Keratinocyte (primary cell): ENCODE data around the gene DCTPP1. TPM values are rescaled to one million over a fixed set of nuclear protein-coding genes. Genes with fewer than 3 reads are reported as not detected.

Experiments used
- DNase-seq: peaks from one replicate; pipeline ENCODE4 v3.0.0-alpha.2; 2011; ENCODE audit warnings: low read depth, missing footprints, low spot score
- FAIRE-seq: peaks from 2 replicates; lab custom pipeline; 2011; peaks lifted over from hg19 to GRCh38; lab: Jason Lieb, UNC
- H2AFZ ChIP-seq: 2 replicates; pipeline ENCODE4 v1.6.0; 2012; ENCODE audit warnings: low read length, control low read depth, inconsistent platforms; ENCODE audit not compliant: control insufficient read depth
- H3K27ac ChIP-seq: 2 replicates; pipeline ENCODE4 v1.5.1; 2011; ENCODE audit warnings: low read length; ENCODE audit not compliant: control insufficient read depth, insufficient read depth
- H3K27me3 ChIP-seq: 3 replicates; pipeline ENCODE4 v1.6.0; 2011; ENCODE audit warnings: low read length; ENCODE audit not compliant: control insufficient read depth, insufficient read depth; ENCODE audit errors: extremely low read depth
- H3K36me3 ChIP-seq, 2 experiments: 2 replicates in 1 of 2; 3 replicates in 1 of 2; pipeline ENCODE4 v1.5.1; 2011; ENCODE audit warnings: low read length in 2 of 2, mild to moderate bottlenecking in 1 of 2; ENCODE audit not compliant: control insufficient read depth in 2 of 2, insufficient read depth in 2 of 2; ENCODE audit errors: extremely low read depth in 1 of 2
- H3K4me1 ChIP-seq: 3 replicates; pipeline ENCODE4 v1.5.1; 2011; ENCODE audit warnings: low read length; ENCODE audit not compliant: control insufficient read depth, insufficient read depth; ENCODE audit errors: extremely low read depth
- H3K4me2 ChIP-seq: 3 replicates; pipeline ENCODE4 v1.6.0; 2011; ENCODE audit warnings: low read depth, low read length; ENCODE audit not compliant: control insufficient read depth, insufficient read depth; ENCODE audit errors: extremely low read depth
- H3K4me3 ChIP-seq, 3 experiments: fragments of 200-600 bp in 1 of 3; sonication (generic) in 1 of 3; 2 replicates in 2 of 3; 3 replicates in 1 of 3; pipeline ENCODE4 v1.5.1; 2011 to 2016; ENCODE audit warnings: low read length in 3 of 3, mild to moderate bottlenecking in 3 of 3, control low read depth in 2 of 3, inconsistent platforms in 1 of 3, low read depth in 1 of 3, mixed read lengths in 1 of 3, mixed run types in 1 of 3, moderate library complexity in 1 of 3; ENCODE audit not compliant: control insufficient read depth in 2 of 3, insufficient read depth in 2 of 3; ENCODE audit errors: extremely low read depth in 1 of 3
- H3K79me2 ChIP-seq: 2 replicates; pipeline ENCODE4 v1.6.0; 2012; ENCODE audit warnings: low read length; ENCODE audit not compliant: control insufficient read depth, insufficient read depth
- H3K9ac ChIP-seq: 3 replicates; pipeline ENCODE4 v1.6.0; 2011; ENCODE audit warnings: low read length; ENCODE audit not compliant: control insufficient read depth, insufficient read depth; ENCODE audit errors: extremely low read depth
- H3K9me1 ChIP-seq: 3 replicates; pipeline ENCODE4 v1.6.0; 2011; ENCODE audit warnings: low read length; ENCODE audit not compliant: control insufficient read depth, insufficient read depth; ENCODE audit errors: extremely low read depth
- H3K9me3 ChIP-seq: 2 replicates; pipeline ENCODE4 v1.5.1; 2012; ENCODE audit warnings: low read depth, low read length; ENCODE audit not compliant: control insufficient read depth
- H4K20me1 ChIP-seq: 3 replicates; pipeline ENCODE4 v1.6.0; 2011; ENCODE audit warnings: low read length; ENCODE audit not compliant: control insufficient read depth, insufficient read depth; ENCODE audit errors: extremely low read depth
- CTCF ChIP-seq, 3 experiments: IDR thresholded peaks in 1 of 3; conservative IDR thresholded peaks in 1 of 3; optimal IDR thresholded peaks in 1 of 3; 2 replicates in 2 of 3; 3 replicates in 1 of 3; pipeline versions ENCODE3 to v1.5.1; 2011; ENCODE audit warnings: low read length in 3 of 3, mild to moderate bottlenecking in 3 of 3, moderate library complexity in 2 of 3, control low read depth in 1 of 3, inconsistent platforms in 1 of 3; ENCODE audit not compliant: insufficient read depth in 2 of 3; ENCODE audit errors: extremely low read depth in 1 of 3
- EZH2 ChIP-seq: IDR thresholded peaks from one replicate; pipeline ENCODE4 v1.6.1; 2012; ENCODE audit warnings: inconsistent platforms, mild to moderate bottlenecking, low read length, moderate library complexity
- dilution Hi-C: fragments of 300-500 bp; cut with MboI; formaldehyde crosslinking; loops from one replicate; pipeline ENCODE4 v1.7.0; 2020; ENCODE audit warnings: low sequenced_read_pairs; ENCODE audit not compliant: extremely low pct_ligation_motif_present
- polyA plus RNA-seq, 5 experiments: library from polyadenylated mRNA; depleted of rRNA in 3 of 5; stranded (reverse) in 3 of 5; stranded (forward) in 1 of 5; unstranded in 1 of 5; fragments of >200 nt; gene quantifications; 1 replicate in 1 of 5; 2 replicates in 3 of 5; 3 replicates in 1 of 5; pipeline versions ENCODE4 v1.2.1 to v1.2.3, GENCODE V29; 2011 to 2012; ENCODE audit warnings: missing spikeins in 2 of 5, low read depth in 1 of 5, low replicate concordance in 1 of 5

DCTPP1 gene
- polyA plus RNA-seq, 1 donor (not counting 4 experiments of a cell fraction or from before 2014, with no cell fraction given) = 95.8 TPM

DNA sequence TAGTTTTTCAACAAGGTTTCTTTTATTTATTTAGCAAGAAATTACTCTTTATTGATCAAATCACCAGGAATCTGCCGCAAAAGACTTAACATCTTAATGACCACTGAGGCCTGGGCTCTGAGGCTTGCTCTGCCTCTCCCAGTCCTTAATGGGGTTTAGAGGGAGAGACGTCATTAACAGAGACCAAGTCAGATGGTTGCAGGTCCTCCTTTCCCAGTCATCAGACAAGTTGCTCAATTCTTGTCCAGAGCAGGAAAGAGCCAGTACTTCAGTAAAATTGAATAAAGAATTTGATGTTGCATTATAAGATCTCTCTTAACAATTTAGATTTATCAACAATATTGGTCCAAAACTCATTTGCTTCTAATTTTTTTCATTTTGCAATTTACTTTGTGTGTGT, 13.8 kb upstream of the DCTPP1 start:
- TF ChIP-seq CTCF (optimal IDR thresholded peaks at IDR 0.05 in 1 of 3, IDR thresholded peaks at IDR 0.05 in 1 of 3, conservative IDR thresholded peaks at IDR 0.05 in 1 of 3; ENCODE audit: extremely low read depth in 1 of 3, insufficient read depth in 2 of 3, low read length in 3 of 3) (no peak), EZH2 (no peak)
- no peaks in the 10 kb centered on the region for H3K27me3 ChIP-seq
- H4K20me1 ChIP-seq = no peaks in the 10 kb centered on the region
- peaks cover 0 to 16% of the 10 kb centered on the region in 2 experiments for H3K36me3 ChIP-seq
- peaks cover 17% of the 10 kb centered on the region for H3K4me1 ChIP-seq
- no peak overlapping the region for H3K4me3 ChIP-seq
- no peak overlapping the region for H3K4me2 ChIP-seq
- H3K27ac ChIP-seq = no peak overlapping the region
- H3K9me1 ChIP-seq = no peaks in the 10 kb centered on the region
- no peak for DNase-seq
- H3K79me2 ChIP-seq = peaks cover 13% of the 10 kb centered on the region
- FAIRE-seq = no peak
- dilution Hi-C loops = no loop called here
- no peaks in the 10 kb centered on the region for H3K9me3 ChIP-seq
- no peak overlapping the region for H2AFZ ChIP-seq
- H3K9ac ChIP-seq = no peak overlapping the region

DNA sequence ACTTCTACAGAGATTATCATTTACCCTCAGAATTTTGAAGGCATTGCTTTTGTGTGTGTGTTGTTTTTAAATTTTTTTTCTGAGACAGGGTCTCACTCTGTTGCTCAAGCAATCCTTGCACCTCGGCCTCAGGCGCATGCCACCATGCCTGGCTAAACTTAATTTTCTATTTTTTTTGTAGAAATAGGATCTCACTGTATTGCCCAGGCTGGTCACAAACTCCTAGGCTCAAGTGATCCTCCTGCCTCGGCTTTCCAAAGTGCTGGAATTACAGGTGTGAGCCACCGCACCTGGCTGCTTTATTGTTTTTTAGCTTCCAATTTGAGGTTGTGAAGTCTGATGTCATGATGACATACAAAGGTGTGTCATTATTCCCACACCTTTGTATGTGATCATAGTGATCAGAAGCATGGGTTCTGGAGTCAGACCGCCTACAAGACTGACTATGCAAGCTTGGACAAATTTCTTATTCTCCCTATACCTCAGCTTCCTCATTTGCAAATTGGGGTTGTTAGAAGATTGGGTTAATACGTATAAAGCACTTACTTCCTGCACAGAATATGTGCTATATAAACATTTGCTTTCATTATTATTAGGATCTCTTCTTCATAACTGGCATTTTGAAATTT, 10.0 kb upstream of the DCTPP1 start:
- DNase-seq = no peak
- Histone ChIP-seq H2AFZ (no peak overlapping the region), H3K27me3 (no peaks in the 10 kb centered on the region), H3K9ac (no peak overlapping the region), H4K20me1 (no peaks in the 10 kb centered on the region), H3K27ac (no peak overlapping the region), H3K9me1 (no peaks in the 10 kb centered on the region), H3K4me1 (peaks cover 11% of the 10 kb centered on the region), H3K9me3 (no peaks in the 10 kb centered on the region), H3K79me2 (peaks cover 9% of the 10 kb centered on the region), H3K36me3 (peaks cover 0 to 16% of the 10 kb centered on the region in 2 experiments), H3K4me3 (no peak overlapping the region), H3K4me2 (no peak overlapping the region)
- no peak for FAIRE-seq
- dilution Hi-C loops = no loop called here
- no peak for TF ChIP-seq CTCF (optimal IDR thresholded peaks at IDR 0.05 in 1 of 3, IDR thresholded peaks at IDR 0.05 in 1 of 3, conservative IDR thresholded peaks at IDR 0.05 in 1 of 3; ENCODE audit: extremely low read depth in 1 of 3, insufficient read depth in 2 of 3, low read length in 3 of 3)
- TF ChIP-seq EZH2 = no peak
